Dedifferentiated amniotic fluid mesenchymal stem cell (primary cell): Measurements from ENCODE around the gene IMP3.
A peak's percentile ranks its signal among the peaks of the same experiment; 100 is the strongest.
"Not testable (repeated sequence)": the region's sequence is repeated elsewhere in the genome, so short reads cannot be mapped to it uniquely, and the experiment has no call there.

ENCODE experiments used
- DNase-seq: peaks from one replicate; pipeline ENCODE4 v3.0.0-alpha.2; 2016; ENCODE audit errors: extremely low spot score

The IMP3 gene

GRCh38 chr15:75639709-75640482 lies at the start of gene IMP3:
Gene IMP3 (minus strand): TSS chr15:75640224. CDS start chr15:75640168, 56 bp downstream.
- peak; percentile 98 for DNase-seq

GRCh38 chr15:75689429-75689828 lies 49.4 kb upstream of the IMP3 start:
- not testable (repeated sequence) for DNase-seq

- no peak for DNase-seq
Observed at GRCh38 chr15:75688831-75689230, 48.8 kb upstream of the IMP3 start.

- no peak for DNase-seq
Observed at GRCh38 chr15:75688278-75688557, 48.2 kb upstream of the IMP3 start.

- no peak for DNase-seq
Observed at GRCh38 chr15:75687486-75688277, 47.7 kb upstream of the IMP3 start.

GRCh38 chr15:75686212-75686642 lies 46.2 kb upstream of the IMP3 start:
- peak; percentile 37 for DNase-seq

GRCh38 chr15:75685195-75685594 lies 45.2 kb upstream of the IMP3 start:
- no peak for DNase-seq

GRCh38 chr15:75684648-75685047 lies 44.6 kb upstream of the IMP3 start:
- no peak for DNase-seq

GRCh38 chr15:75683646-75684312 lies 43.8 kb upstream of the IMP3 start:
- DNase-seq: not testable (repeated sequence)

- no peak for DNase-seq
Observed at GRCh38 chr15:75682181-75683135, 42.4 kb upstream of the IMP3 start.

- DNase-seq: no peak
Observed at GRCh38 chr15:75680007-75680789, 40.2 kb upstream of the IMP3 start.

GRCh38 chr15:75678324-75678690 lies 38.3 kb upstream of the IMP3 start:
- DNase-seq: not testable (repeated sequence)

- no peak for DNase-seq
Observed at GRCh38 chr15:75677465-75678323, 37.7 kb upstream of the IMP3 start.

GRCh38 chr15:75676688-75677464 lies 36.9 kb upstream of the IMP3 start:
- no peak for DNase-seq

- DNase-seq: no peak
Observed at GRCh38 chr15:75675579-75676404, 35.8 kb upstream of the IMP3 start.

- no peak for DNase-seq
Observed at GRCh38 chr15:75674366-75674765, 34.3 kb upstream of the IMP3 start.

- DNase-seq: peak; percentile 42
Observed at GRCh38 chr15:75673426-75674235, 33.6 kb upstream of the IMP3 start.
